Neural progenitor cell (in vitro differentiated cells): ENCODE results near the gene ANKHD1.

Experiments
- EZH2 ChIP-seq: fragments of 200-600 bp; sonication (generic); IDR thresholded peaks from 2 replicates; pipeline ENCODE4 v1.6.1; 2017; ENCODE audit warnings: antibody characterized with exemption, mild to moderate bottlenecking, moderate library complexity
- EZH2phosphoT487 ChIP-seq: fragments of 200-600 bp; sonication (generic); IDR thresholded peaks from 2 replicates; pipeline ENCODE4 v1.6.1; 2017; ENCODE audit warnings: antibody characterized with exemption
- TF ChIP-seq, protein P1 (sequence below): fragments of 200-600 bp; sonication (generic); IDR thresholded peaks from 2 replicates; pipeline ENCODE4 v1.5.1; 2017; ENCODE audit warnings: antibody characterized with exemption, mild to moderate bottlenecking

DNA sequence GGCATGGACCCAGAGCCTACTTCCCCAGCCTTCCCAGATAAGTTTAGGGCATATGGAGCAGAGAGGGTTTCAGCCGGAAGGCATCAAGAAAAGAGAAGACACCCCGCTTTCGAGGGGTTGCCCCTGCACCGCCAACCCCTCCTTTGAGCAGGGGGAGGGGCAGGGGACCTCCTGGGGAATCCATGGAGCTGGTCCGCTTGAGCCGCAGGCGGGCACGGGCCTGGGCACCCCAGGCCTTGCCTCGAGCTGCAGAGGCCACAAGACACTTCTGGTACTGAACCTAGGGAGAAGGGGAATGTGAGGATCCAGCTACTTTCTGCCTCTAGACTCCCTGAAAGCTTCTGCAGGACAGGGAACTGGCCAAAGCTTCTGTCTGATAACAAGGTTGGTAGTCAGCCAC is 156.9 kb downstream of the ANKHD1 start:
- TF ChIP-seq, protein P1, sequence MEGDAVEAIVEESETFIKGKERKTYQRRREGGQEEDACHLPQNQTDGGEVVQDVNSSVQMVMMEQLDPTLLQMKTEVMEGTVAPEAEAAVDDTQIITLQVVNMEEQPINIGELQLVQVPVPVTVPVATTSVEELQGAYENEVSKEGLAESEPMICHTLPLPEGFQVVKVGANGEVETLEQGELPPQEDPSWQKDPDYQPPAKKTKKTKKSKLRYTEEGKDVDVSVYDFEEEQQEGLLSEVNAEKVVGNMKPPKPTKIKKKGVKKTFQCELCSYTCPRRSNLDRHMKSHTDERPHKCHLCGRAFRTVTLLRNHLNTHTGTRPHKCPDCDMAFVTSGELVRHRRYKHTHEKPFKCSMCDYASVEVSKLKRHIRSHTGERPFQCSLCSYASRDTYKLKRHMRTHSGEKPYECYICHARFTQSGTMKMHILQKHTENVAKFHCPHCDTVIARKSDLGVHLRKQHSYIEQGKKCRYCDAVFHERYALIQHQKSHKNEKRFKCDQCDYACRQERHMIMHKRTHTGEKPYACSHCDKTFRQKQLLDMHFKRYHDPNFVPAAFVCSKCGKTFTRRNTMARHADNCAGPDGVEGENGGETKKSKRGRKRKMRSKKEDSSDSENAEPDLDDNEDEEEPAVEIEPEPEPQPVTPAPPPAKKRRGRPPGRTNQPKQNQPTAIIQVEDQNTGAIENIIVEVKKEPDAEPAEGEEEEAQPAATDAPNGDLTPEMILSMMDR: no peak
- TF ChIP-seq EZH2: no peak
- TF ChIP-seq EZH2phosphoT487: no peak
